Naive thymus-derived CD4-positive, alpha-beta T cell (primary cell): Measurements from ENCODE around the gene LRRC4C. TPM values are rescaled to one million over a fixed set of nuclear protein-coding genes. Genes with fewer than 3 reads are reported as not detected.

Experiments used
- ATAC-seq: fragments of 150-1000 bp; cut with Tn5 transposase; 2 replicates; pipeline ENCODE4 v1.10.0; 2021; ENCODE audit warnings: mild to moderate bottlenecking, moderate library complexity
- CTCF ChIA-PET: fragments of 350-600 bp; sonication (Branson Sonifier 250); formaldehyde crosslinking; loops from one replicate; lab custom pipeline; 2021; ENCODE audit warnings: antibody characterized with exemption; lab: Charles Lee
- POLR2A ChIA-PET: fragments of 350-600 bp; sonication (Branson Sonifier 250); formaldehyde crosslinking; loops from one replicate; lab custom pipeline; 2021; ENCODE audit warnings: antibody characterized with exemption, inconsistent platforms; lab: Charles Lee
- DNase-seq, 9 donors: peaks; one replicate each; pipeline versions ENCODE4 v3.0.0 to v3.0.0-alpha.2; 2020 to 2022; ENCODE audit warnings: mixed read lengths in 1 of 9
- H3K27ac ChIP-seq: one replicate; pipeline ENCODE4 v1.7.0; 2013; ENCODE audit warnings: mild to moderate bottlenecking, low read depth, low read length, moderate library complexity
- H3K27me3 ChIP-seq, 2 donors: one replicate each; pipeline ENCODE4 v1.7.0; 2013; ENCODE audit warnings: low read length in 2 of 2, mild to moderate bottlenecking in 2 of 2, moderate library complexity in 2 of 2; ENCODE audit not compliant: control insufficient read depth in 2 of 2, insufficient read depth in 2 of 2
- H3K36me3 ChIP-seq, 3 experiments: 1 replicate in 2 of 3; 2 replicates in 1 of 3; pipeline ENCODE4 v1.7.0; 2013; ENCODE audit warnings: low read length in 3 of 3, mild to moderate bottlenecking in 3 of 3, moderate library complexity in 1 of 3; ENCODE audit not compliant: insufficient read depth in 3 of 3, control insufficient read depth in 2 of 3
- H3K4me1 ChIP-seq, 2 donors: one replicate each; pipeline ENCODE4 v1.7.0; 2013; ENCODE audit warnings: low read length in 2 of 2, mild to moderate bottlenecking in 2 of 2, moderate library complexity in 1 of 2; ENCODE audit not compliant: control insufficient read depth in 2 of 2, insufficient read depth in 2 of 2
- H3K4me3 ChIP-seq: 2 replicates; pipeline ENCODE4 v1.7.0; 2013; ENCODE audit warnings: mild to moderate bottlenecking, low read length
- H3K9me3 ChIP-seq, 3 experiments: 1 replicate in 2 of 3; 2 replicates in 1 of 3; pipeline ENCODE4 v1.7.0; 2013; ENCODE audit warnings: low read length in 3 of 3; ENCODE audit not compliant: control insufficient read depth in 2 of 3
- H3K27ac Mint-ChIP-seq, 9 donors: one replicate each; pipeline ENCODE4 v1.8.0; 2020 to 2022; ENCODE audit warnings: mixed read lengths in 9 of 9, mild to moderate bottlenecking in 8 of 9, moderate library complexity in 5 of 9, inconsistent platforms in 2 of 9
- H3K27me3 Mint-ChIP-seq, 5 donors: one replicate each; pipeline ENCODE4 v1.8.0; 2021 to 2022; ENCODE audit warnings: mixed read lengths in 5 of 5, mild to moderate bottlenecking in 1 of 5
- H3K36me3 Mint-ChIP-seq, 5 donors: one replicate each; pipeline ENCODE4 v1.8.0; 2020 to 2022; ENCODE audit warnings: mixed read lengths in 5 of 5, mild to moderate bottlenecking in 3 of 5, inconsistent platforms in 1 of 5
- H3K4me1 Mint-ChIP-seq, 7 donors: one replicate each; pipeline ENCODE4 v1.8.0; 2020 to 2022; ENCODE audit warnings: mixed read lengths in 7 of 7, mild to moderate bottlenecking in 3 of 7, inconsistent platforms in 1 of 7
- H3K4me3 Mint-ChIP-seq, 10 donors: one replicate each; pipeline ENCODE4 v1.8.0; 2020 to 2022; ENCODE audit warnings: mild to moderate bottlenecking in 10 of 10, mixed read lengths in 10 of 10, moderate library complexity in 6 of 10, inconsistent platforms in 2 of 10
- H3K9me3 Mint-ChIP-seq, 11 donors: one replicate each; pipeline ENCODE4 v1.8.0; 2020 to 2022; ENCODE audit warnings: mixed read lengths in 11 of 11, mild to moderate bottlenecking in 4 of 11, inconsistent platforms in 1 of 11, moderate library complexity in 1 of 11
- intact Hi-C, 2 donors: fragments of 100-400 bp; cut with micrococcal nuclease; formaldehyde crosslinking; loops; one replicate each; pipeline ENCODE4 v1.15.1; 2023
- polyA plus RNA-seq, 2 donors: library from polyadenylated mRNA; unstranded; fragments of 300-500 nt; fragmentation: Illumina TruSeq; gene quantifications; one replicate each; pipeline ENCODE4 v1.2.3, GENCODE V29; 2021
- total RNA-seq, 6 experiments: library from RNA in 5 of 6; stranded (reverse) in 5 of 6; gene quantifications; 1 replicate in 5 of 6; 2 replicates in 1 of 6; pipeline ENCODE4 v1.2.3 and lab custom pipeline; 2021 to 2026

LRRC4C gene
- total and polyA plus RNA-seq, 7 experiments from 2014 or later = not detected

DNA sequence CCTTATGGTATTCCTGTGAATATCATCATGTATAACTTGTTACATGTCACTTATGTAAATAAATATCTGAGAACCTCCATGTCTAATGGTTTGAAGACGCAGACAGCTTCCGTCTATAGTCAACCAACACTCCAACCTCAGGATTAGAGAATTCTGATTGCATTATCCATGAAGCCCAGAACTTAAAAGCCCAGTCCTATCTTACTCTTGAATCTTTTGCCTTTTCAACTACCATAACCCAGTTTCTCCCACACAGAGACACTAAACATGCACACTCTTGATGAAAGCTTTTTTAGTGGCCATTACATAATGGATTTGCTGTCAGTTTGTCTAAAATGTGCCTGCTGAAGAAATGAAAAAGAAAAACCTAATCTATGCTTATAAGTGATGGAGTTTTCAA is 1219.2 kb downstream of the LRRC4C start:
- no peak overlapping the region for H3K4me3 Mint-ChIP-seq
- H3K27me3 Mint-ChIP-seq = no peaks in the 10 kb centered on the region

DNA sequence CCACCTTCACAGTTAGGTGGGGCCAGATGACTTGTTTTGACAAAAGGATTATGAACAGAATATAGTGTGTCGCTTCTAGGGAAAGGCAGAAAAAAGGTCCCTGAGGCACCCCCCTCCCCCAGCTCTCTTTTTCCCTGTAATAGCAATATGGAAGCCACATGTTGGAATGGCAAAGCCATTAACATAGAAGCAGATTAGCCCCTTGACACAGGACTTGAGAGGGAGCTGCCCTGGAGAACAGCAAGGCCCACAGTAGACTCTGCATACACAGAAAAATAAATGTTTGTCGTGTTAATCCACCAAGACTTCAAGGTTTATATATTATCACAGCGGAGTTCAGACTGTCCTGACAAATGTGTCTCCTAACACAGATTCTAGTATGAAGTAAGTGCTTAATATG is 1222.9 kb downstream of the LRRC4C start:
- no peaks in the 10 kb centered on the region for H3K36me3 ChIP-seq
- H3K4me1 ChIP-seq = no peaks in the 10 kb centered on the region
- no peak overlapping the region for H3K4me3 ChIP-seq
- no peak overlapping the region for H3K4me3 Mint-ChIP-seq
- H3K9me3 Mint-ChIP-seq = peaks cover 0 to 16% (median 4%) of the 10 kb centered on the region in 11 donors
- H3K36me3 Mint-ChIP-seq = no peaks in the 10 kb centered on the region
- no peaks in the 10 kb centered on the region for H3K4me1 Mint-ChIP-seq
- ChIA-PET POLR2A (no interaction called here), CTCF (no interaction called here)
- no peak overlapping the region for H3K27ac Mint-ChIP-seq
- DNase-seq (no peak), ATAC-seq (no peak)
- H3K27me3 Mint-ChIP-seq = no peaks in the 10 kb centered on the region
- no peaks in the 10 kb centered on the region for H3K27me3 ChIP-seq
- intact Hi-C loops = no loop called here
- H3K9me3 ChIP-seq = no peaks in the 10 kb centered on the region
- H3K27ac ChIP-seq = no peak overlapping the region

More for the DNA sequence above, 1219.2 kb downstream of the LRRC4C start:
- no peak overlapping the region for H3K4me3 ChIP-seq
- no peaks in the 10 kb centered on the region for H3K27me3 ChIP-seq
- no peaks in the 10 kb centered on the region for H3K36me3 ChIP-seq
- H3K9me3 ChIP-seq = no peaks in the 10 kb centered on the region
- H3K4me1 ChIP-seq = no peaks in the 10 kb centered on the region
- Mint-ChIP-seq H3K36me3 (no peaks in the 10 kb centered on the region), H3K4me1 (no peaks in the 10 kb centered on the region), H3K9me3 (peaks cover 0 to 20% (median 5%) of the 10 kb centered on the region in 11 donors), H3K27ac (no peak overlapping the region)
- POLR2A ChIA-PET = no interaction called here
- intact Hi-C loops = no loop called here
- no peak for DNase-seq
- CTCF ChIA-PET = no interaction called here
- no peak for ATAC-seq
- no peak overlapping the region for H3K27ac ChIP-seq

DNA sequence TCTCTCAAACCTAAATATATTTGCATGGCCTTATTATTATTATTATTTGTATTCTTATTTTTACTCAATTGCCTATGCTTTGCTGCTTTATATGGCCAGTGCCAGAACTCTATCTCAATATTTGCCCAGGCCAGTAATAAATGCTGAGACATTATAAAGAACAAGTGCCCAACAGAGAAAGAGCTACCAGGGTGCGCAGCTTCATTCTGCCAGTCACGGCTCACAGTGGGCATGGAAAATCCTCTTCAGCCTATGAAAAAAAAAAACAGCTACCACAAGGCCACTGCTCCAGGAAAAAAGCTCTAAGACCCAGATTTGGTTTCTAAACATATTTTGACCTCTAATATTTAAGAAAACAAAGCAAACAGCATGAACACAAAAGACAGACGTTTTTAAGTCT is 1223.6 kb downstream of the LRRC4C start:
- no peak overlapping the region for H3K27ac ChIP-seq
- ATAC-seq (no peak), DNase-seq (no peak)
- Mint-ChIP-seq H3K27me3 (no peaks in the 10 kb centered on the region), H3K4me1 (no peaks in the 10 kb centered on the region), H3K4me3 (no peak overlapping the region), H3K27ac (no peak overlapping the region), H3K36me3 (no peaks in the 10 kb centered on the region), H3K9me3 (peaks cover 0 to 16% (median 4%) of the 10 kb centered on the region in 11 donors)
- H3K36me3 ChIP-seq = no peaks in the 10 kb centered on the region
- H3K9me3 ChIP-seq = no peaks in the 10 kb centered on the region
- H3K4me1 ChIP-seq = no peaks in the 10 kb centered on the region
- POLR2A ChIA-PET = no interaction called here
- CTCF ChIA-PET = no interaction called here
- intact Hi-C loops = no loop called here
- H3K4me3 ChIP-seq = no peak overlapping the region
- H3K27me3 ChIP-seq = no peaks in the 10 kb centered on the region

DNA sequence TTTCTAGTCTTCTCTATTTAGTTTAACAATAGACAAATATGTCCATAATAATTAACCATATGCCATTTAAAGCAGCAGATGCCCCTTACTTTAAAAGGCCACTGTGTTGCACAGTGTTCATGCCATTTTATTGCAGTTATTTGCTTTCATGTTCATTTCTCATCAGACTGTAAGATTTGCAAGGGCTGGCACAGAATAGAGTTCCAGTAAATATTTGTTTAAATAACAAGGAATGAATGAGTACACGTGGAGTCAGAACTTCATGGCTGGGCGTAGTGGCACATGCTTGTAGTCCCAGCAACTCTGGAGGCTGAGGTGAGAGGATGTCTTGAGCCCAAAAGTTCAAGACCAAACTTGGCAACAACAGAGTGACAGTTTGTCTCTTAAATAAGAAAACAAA is 1228.6 kb downstream of the LRRC4C start:
- ChIA-PET CTCF (no interaction called here), POLR2A (no interaction called here)
- intact Hi-C loops = no loop called here
- Mint-ChIP-seq H3K4me3 (no peak overlapping the region), H3K36me3 (no peaks in the 10 kb centered on the region), H3K4me1 (no peaks in the 10 kb centered on the region), H3K9me3 (peaks cover 0 to 14% (median 2%) of the 10 kb centered on the region in 11 donors), H3K27me3 (no peaks in the 10 kb centered on the region), H3K27ac (no peak overlapping the region)
- Histone ChIP-seq H3K27me3 (no peaks in the 10 kb centered on the region), H3K36me3 (no peaks in the 10 kb centered on the region), H3K4me1 (no peaks in the 10 kb centered on the region), H3K9me3 (no peaks in the 10 kb centered on the region), H3K4me3 (no peak overlapping the region), H3K27ac (no peak overlapping the region)
- ATAC-seq (no peak), DNase-seq (no peak)

DNA sequence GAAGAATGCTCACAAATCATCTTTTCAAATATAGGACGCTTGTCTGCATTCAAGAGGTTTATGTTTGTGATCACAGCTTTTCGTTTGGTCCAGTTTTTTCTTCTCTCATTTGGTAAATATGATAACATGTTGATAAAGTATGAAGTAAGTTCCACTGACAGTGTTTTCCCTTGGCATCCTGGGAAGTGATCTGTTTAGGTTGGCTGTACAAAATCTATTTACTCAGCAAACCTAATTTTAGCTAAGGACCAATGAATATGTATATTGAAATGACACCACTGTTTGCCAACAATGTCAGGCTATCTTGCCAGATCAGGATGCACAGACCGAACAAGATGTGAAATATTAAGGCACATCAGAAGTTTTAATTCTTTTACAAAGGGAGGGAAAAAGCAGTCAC is 1230.8 kb downstream of the LRRC4C start:
- no peak overlapping the region for H3K4me3 Mint-ChIP-seq
- H3K4me1 Mint-ChIP-seq = no peaks in the 10 kb centered on the region
- CTCF ChIA-PET = no interaction called here
- no peak for DNase-seq
- Histone ChIP-seq H3K27ac (no peak overlapping the region), H3K27me3 (no peaks in the 10 kb centered on the region), H3K36me3 (no peaks in the 10 kb centered on the region), H3K4me1 (no peaks in the 10 kb centered on the region), H3K4me3 (no peak overlapping the region), H3K9me3 (no peaks in the 10 kb centered on the region)
- H3K36me3 Mint-ChIP-seq = no peaks in the 10 kb centered on the region
- intact Hi-C loops = no loop called here
- peaks cover 0 to 20% (median 2%) of the 10 kb centered on the region in 11 donors for H3K9me3 Mint-ChIP-seq
- H3K27ac Mint-ChIP-seq = no peak overlapping the region
- no peaks in the 10 kb centered on the region for H3K27me3 Mint-ChIP-seq
- POLR2A ChIA-PET = no interaction called here
- no peak for ATAC-seq

DNA sequence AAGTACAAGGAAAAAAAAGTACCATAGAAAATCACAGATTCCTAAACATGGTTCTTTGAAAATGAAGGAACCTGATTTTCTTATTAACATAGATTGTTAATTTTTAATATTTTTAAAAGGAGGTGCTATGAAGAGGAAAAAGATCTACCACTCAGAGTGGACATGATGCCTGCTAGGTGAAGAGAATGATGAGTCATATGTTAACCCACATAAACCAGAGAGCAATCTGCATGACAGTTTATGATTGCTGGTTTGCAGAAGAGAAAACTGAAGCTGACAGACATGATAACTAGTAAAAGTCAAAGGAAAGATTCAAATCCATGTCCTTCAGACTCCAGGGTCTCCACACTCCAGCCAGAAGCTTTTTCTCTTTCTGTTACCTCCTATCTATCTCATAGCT is 1231.7 kb downstream of the LRRC4C start:
- no peak overlapping the region for H3K4me3 Mint-ChIP-seq
- no peak for ATAC-seq

DNA sequence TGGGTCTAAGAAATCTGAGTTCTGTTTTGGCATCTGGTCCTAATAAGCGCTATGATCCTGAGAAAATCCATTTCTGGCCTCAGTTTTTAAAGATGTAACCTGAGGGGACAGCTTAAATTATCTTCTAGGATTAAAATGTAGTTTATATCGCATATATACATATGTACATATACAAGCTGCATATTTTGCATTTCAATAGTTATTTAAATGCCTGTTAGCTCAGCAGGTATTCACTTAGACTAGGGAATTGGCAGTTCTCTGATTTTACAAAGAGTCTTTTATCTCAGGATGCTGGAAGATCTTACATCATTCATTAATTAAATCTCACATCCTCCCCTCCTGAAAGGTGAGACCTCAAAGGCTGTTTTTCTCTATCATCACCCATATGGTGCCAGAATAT is 1232.8 kb downstream of the LRRC4C start:
- Histone ChIP-seq H3K36me3 (no peaks in the 10 kb centered on the region), H3K27ac (no peak overlapping the region), H3K9me3 (no peaks in the 10 kb centered on the region), H3K4me1 (no peaks in the 10 kb centered on the region), H3K27me3 (no peaks in the 10 kb centered on the region), H3K4me3 (no peak overlapping the region)
- ChIA-PET CTCF (interaction anchor here (0.6 kb wide), 1 partner anchor 17 kb away, joined by 5 read pairs; no protein-coding TSS in a partner anchor), POLR2A (no interaction called here)
- intact Hi-C loops = no loop called here
- Mint-ChIP-seq H3K9me3 (peaks cover 0 to 27% (median 3%) of the 10 kb centered on the region in 11 donors), H3K27me3 (no peaks in the 10 kb centered on the region), H3K4me1 (no peaks in the 10 kb centered on the region), H3K27ac (no peak overlapping the region), H3K36me3 (no peaks in the 10 kb centered on the region), H3K4me3 (no peak overlapping the region)
- DNase-seq (no peak), ATAC-seq (no peak)

More for the DNA sequence above, 1231.7 kb downstream of the LRRC4C start:
- ChIA-PET POLR2A (no interaction called here), CTCF (no interaction called here)
- Histone ChIP-seq H3K36me3 (no peaks in the 10 kb centered on the region), H3K9me3 (no peaks in the 10 kb centered on the region), H3K27ac (no peak overlapping the region), H3K4me1 (no peaks in the 10 kb centered on the region), H3K4me3 (no peak overlapping the region), H3K27me3 (no peaks in the 10 kb centered on the region)
- H3K27ac Mint-ChIP-seq = no peak overlapping the region
- no peaks in the 10 kb centered on the region for H3K4me1 Mint-ChIP-seq
- peaks cover 0 to 24% (median 2%) of the 10 kb centered on the region in 11 donors for H3K9me3 Mint-ChIP-seq
- no peaks in the 10 kb centered on the region for H3K27me3 Mint-ChIP-seq
- DNase-seq = no peak
- intact Hi-C loops = no loop called here
- H3K36me3 Mint-ChIP-seq = no peaks in the 10 kb centered on the region
